ENCODE measurements around the gene GABBR1.

The GABBR1 gene

GRCh38 chr6:29559524-29560287 is 73.3 kb downstream of the GABBR1 start, which contains the start of gene UBD:
UBD (minus strand) TSS chr6:29559732; CDS start chr6:29559701, 31 bp downstream.
- no peaks in the 10 kb centered on the region for H3K4me1 ChIP-seq (ENCODE audit: control insufficient read depth, insufficient read depth, low read length)
- no peak within 1 kb of the TSS for H3K9ac ChIP-seq (ENCODE audit: low read length)
- H3K4me3 ChIP-seq (ENCODE audit: low read length): no peak within 1 kb of the TSS
- peak; percentile 13 for DNase-seq (ENCODE audit: low read depth)
- H3K36me3 ChIP-seq (ENCODE audit: control insufficient read depth, insufficient read depth, low read length, severe bottlenecking): no peaks in the 10 kb centered on the region
- H3K9me3 ChIP-seq (ENCODE audit: control insufficient read depth, low read length): no peaks in the 10 kb centered on the region
- peaks cover 37% of the 10 kb centered on the region for H3K27me3 ChIP-seq (replicated peaks; ENCODE audit: control insufficient read depth, insufficient read depth, low read length)

GRCh38 chr6:29558439-29559079 is 74.4 kb downstream of the GABBR1 start:
- no peak for DNase-seq (ENCODE audit: low read depth)
- Histone ChIP-seq H3K36me3 (ENCODE audit: control insufficient read depth, insufficient read depth, low read length, severe bottlenecking) (no peaks in the 10 kb centered on the region), H3K9ac (ENCODE audit: low read length) (no peak overlapping the region), H3K27me3 (replicated peaks; ENCODE audit: control insufficient read depth, insufficient read depth, low read length) (peaks cover 48% of the 10 kb centered on the region), H3K4me1 (ENCODE audit: control insufficient read depth, insufficient read depth, low read length) (no peaks in the 10 kb centered on the region), H3K9me3 (ENCODE audit: control insufficient read depth, low read length) (no peaks in the 10 kb centered on the region), H3K4me3 (ENCODE audit: low read length) (no peak overlapping the region)

GRCh38 chr6:29557320-29557719 is 75.7 kb downstream of the GABBR1 start:
- Histone ChIP-seq H3K4me3 (ENCODE audit: low read length) (no peak overlapping the region), H3K9ac (ENCODE audit: low read length) (no peak overlapping the region), H3K27me3 (replicated peaks; ENCODE audit: control insufficient read depth, insufficient read depth, low read length) (peaks cover 52% of the 10 kb centered on the region), H3K4me1 (ENCODE audit: control insufficient read depth, insufficient read depth, low read length) (peaks cover 6% of the 10 kb centered on the region), H3K9me3 (ENCODE audit: control insufficient read depth, low read length) (no peaks in the 10 kb centered on the region), H3K36me3 (ENCODE audit: control insufficient read depth, insufficient read depth, low read length, severe bottlenecking) (no peaks in the 10 kb centered on the region)
- DNase-seq (ENCODE audit: low read depth): no peak

- Histone ChIP-seq H3K36me3 (ENCODE audit: control insufficient read depth, insufficient read depth, low read length, severe bottlenecking) (no peaks in the 10 kb centered on the region), H3K9ac (ENCODE audit: low read length) (no peak overlapping the region), H3K9me3 (ENCODE audit: control insufficient read depth, low read length) (no peaks in the 10 kb centered on the region), H3K27me3 (replicated peaks; ENCODE audit: control insufficient read depth, insufficient read depth, low read length) (peaks cover 39% of the 10 kb centered on the region), H3K4me3 (ENCODE audit: low read length) (no peak overlapping the region), H3K4me1 (ENCODE audit: control insufficient read depth, insufficient read depth, low read length) (peaks cover 6% of the 10 kb centered on the region)
- DNase-seq (ENCODE audit: low read depth): no peak
Observed at GRCh38 chr6:29554764-29555163, 78.2 kb downstream of the GABBR1 start.

- no peak overlapping the region for H3K9ac ChIP-seq (ENCODE audit: low read length)
- H3K4me3 ChIP-seq (ENCODE audit: low read length): peak overlapping the region; percentile 53
- peaks cover 32% of the 10 kb centered on the region for H3K27me3 ChIP-seq (replicated peaks; ENCODE audit: control insufficient read depth, insufficient read depth, low read length)
- no peaks in the 10 kb centered on the region for H3K36me3 ChIP-seq (ENCODE audit: control insufficient read depth, insufficient read depth, low read length, severe bottlenecking)
- H3K9me3 ChIP-seq (ENCODE audit: control insufficient read depth, low read length): no peaks in the 10 kb centered on the region
- peak; percentile 84 for DNase-seq (ENCODE audit: low read depth)
- peaks cover 6% of the 10 kb centered on the region for H3K4me1 ChIP-seq (ENCODE audit: control insufficient read depth, insufficient read depth, low read length)
Observed at GRCh38 chr6:29553268-29554057, 79.5 kb downstream of the GABBR1 start.

- Histone ChIP-seq H3K27me3 (replicated peaks; ENCODE audit: control insufficient read depth, insufficient read depth, low read length) (peaks cover 32% of the 10 kb centered on the region), H3K9me3 (ENCODE audit: control insufficient read depth, low read length) (no peaks in the 10 kb centered on the region), H3K36me3 (ENCODE audit: control insufficient read depth, insufficient read depth, low read length, severe bottlenecking) (no peaks in the 10 kb centered on the region), H3K9ac (ENCODE audit: low read length) (no peak overlapping the region), H3K4me1 (ENCODE audit: control insufficient read depth, insufficient read depth, low read length) (peaks cover 6% of the 10 kb centered on the region), H3K4me3 (ENCODE audit: low read length) (no peak overlapping the region)
- peak; percentile 83 for DNase-seq (ENCODE audit: low read depth)
Observed at GRCh38 chr6:29552512-29553051, 80.4 kb downstream of the GABBR1 start.

- DNase-seq (ENCODE audit: low read depth): no peak
- Histone ChIP-seq H3K27me3 (replicated peaks; ENCODE audit: control insufficient read depth, insufficient read depth, low read length) (peaks cover 13% of the 10 kb centered on the region), H3K9ac (ENCODE audit: low read length) (no peak overlapping the region), H3K36me3 (ENCODE audit: control insufficient read depth, insufficient read depth, low read length, severe bottlenecking) (no peaks in the 10 kb centered on the region), H3K4me1 (ENCODE audit: control insufficient read depth, insufficient read depth, low read length) (no peaks in the 10 kb centered on the region), H3K9me3 (ENCODE audit: control insufficient read depth, low read length) (no peaks in the 10 kb centered on the region), H3K4me3 (ENCODE audit: low read length) (no peak overlapping the region)
Observed at GRCh38 chr6:29547573-29547972, 85.4 kb downstream of the GABBR1 start.

- H3K36me3 ChIP-seq (ENCODE audit: control insufficient read depth, insufficient read depth, low read length, severe bottlenecking): no peaks in the 10 kb centered on the region
- no peak overlapping the region for H3K4me3 ChIP-seq (ENCODE audit: low read length)
- no peaks in the 10 kb centered on the region for H3K4me1 ChIP-seq (ENCODE audit: control insufficient read depth, insufficient read depth, low read length)
- no peak for DNase-seq (ENCODE audit: low read depth)
- H3K9ac ChIP-seq (ENCODE audit: low read length): no peak overlapping the region
- no peaks in the 10 kb centered on the region for H3K9me3 ChIP-seq (ENCODE audit: control insufficient read depth, low read length)
- H3K27me3 ChIP-seq (replicated peaks; ENCODE audit: control insufficient read depth, insufficient read depth, low read length): peaks cover 8% of the 10 kb centered on the region
Observed at GRCh38 chr6:29537714-29538403, 95.1 kb downstream of the GABBR1 start.

- no peak for DNase-seq (ENCODE audit: low read depth)
- Histone ChIP-seq H3K27me3 (replicated peaks; ENCODE audit: control insufficient read depth, insufficient read depth, low read length) (no peaks in the 10 kb centered on the region), H3K36me3 (ENCODE audit: control insufficient read depth, insufficient read depth, low read length, severe bottlenecking) (no peaks in the 10 kb centered on the region), H3K9me3 (ENCODE audit: control insufficient read depth, low read length) (no peaks in the 10 kb centered on the region), H3K4me1 (ENCODE audit: control insufficient read depth, insufficient read depth, low read length) (no peaks in the 10 kb centered on the region), H3K4me3 (ENCODE audit: low read length) (no peak overlapping the region), H3K9ac (ENCODE audit: low read length) (no peak overlapping the region)
Observed at GRCh38 chr6:29532320-29532951, 100.5 kb downstream of the GABBR1 start.

GRCh38 chr6:29531668-29532067 is 101.3 kb downstream of the GABBR1 start:
- no peak overlapping the region for H3K9ac ChIP-seq (ENCODE audit: low read length)
- H3K4me3 ChIP-seq (ENCODE audit: low read length): no peak overlapping the region
- H3K9me3 ChIP-seq (ENCODE audit: control insufficient read depth, low read length): no peaks in the 10 kb centered on the region
- H3K36me3 ChIP-seq (ENCODE audit: control insufficient read depth, insufficient read depth, low read length, severe bottlenecking): no peaks in the 10 kb centered on the region
- H3K27me3 ChIP-seq (replicated peaks; ENCODE audit: control insufficient read depth, insufficient read depth, low read length): no peaks in the 10 kb centered on the region
- peak; percentile 4 for DNase-seq (ENCODE audit: low read depth)
- H3K4me1 ChIP-seq (ENCODE audit: control insufficient read depth, insufficient read depth, low read length): no peaks in the 10 kb centered on the region

Measured in adipocyte (in vitro differentiated cells).